ENCODE results near the gene CCDC172. TPM values are rescaled to one million over a fixed set of nuclear protein-coding genes. Genes with fewer than 3 reads are reported as not detected.

Gene CCDC172
- total RNA-seq (not detected), polyA plus RNA-seq (not detected)
- long read RNA-seq, donor 1 = 0 reads
- long read RNA-seq, donor 2, partial matches to known transcripts = 0 of 2 reads
- long read RNA-seq, donor 2, other reads (novel, unspliced or antisense) = 0 of 2 reads
- long read RNA-seq, donor 3 = 0 reads

DNA sequence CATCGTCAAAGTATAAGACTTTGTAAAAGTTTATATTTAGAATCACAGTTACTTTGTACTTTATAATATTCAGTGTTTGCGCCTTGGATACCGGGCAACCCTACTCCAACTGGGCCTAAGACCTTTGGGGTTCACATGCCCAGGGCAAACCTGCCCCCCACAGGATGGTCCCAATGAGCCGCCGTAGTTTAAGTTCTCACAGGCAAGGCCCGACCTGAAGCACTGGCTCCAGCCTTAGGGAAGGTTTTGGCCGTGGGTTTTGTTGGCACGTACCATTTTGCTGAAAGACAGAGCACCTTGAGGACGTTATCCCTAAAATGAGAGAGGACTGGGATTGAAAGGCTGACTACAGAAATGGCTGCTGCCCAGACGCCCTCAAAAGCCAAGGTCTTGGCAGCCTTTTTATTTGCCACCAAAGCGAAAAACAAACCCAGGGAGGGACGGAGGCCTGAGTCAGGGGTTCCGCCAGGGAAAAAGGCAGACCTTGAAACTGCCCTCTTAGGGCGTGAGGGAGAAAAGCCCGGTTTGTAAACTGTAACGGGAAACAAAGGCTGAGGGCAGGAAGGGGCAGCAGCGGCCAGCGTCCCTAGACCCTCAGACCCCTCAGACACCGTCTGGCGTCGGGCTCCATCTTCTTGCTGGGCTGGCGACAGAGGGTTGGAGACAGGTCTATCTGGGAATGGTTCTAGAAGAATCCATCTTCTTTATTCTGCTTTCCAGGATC, at the start of gene CCDC172:
Gene CCDC172, plus strand, starts transcription at position 222 of the 724 bp plus-strand sequence. CDS start 564 bp downstream, outside the sequence.
- Histone ChIP-seq H3K27me3 (no peaks in the 10 kb centered on the region), H3K27ac (no peak within 1 kb of the TSS), H3K9me3 (no peaks in the 10 kb centered on the region), H3K4me1 (ENCODE audit: insufficient read depth) (no peaks in the 10 kb centered on the region), H3K36me3 (no peaks in the 10 kb centered on the region), H3K4me3 (no peak within 1 kb of the TSS)
- 73 to 81% (median 77%) methylated on average over 22 of the region's 22 CpGs for WGBS, 3 donors
- intact Hi-C loops (cut with DNase I) = no loop called here
- DNase-seq = no peak
- TF ChIP-seq EP300 (IDR thresholded peaks at IDR 0.05) (no peak), POLR2A (IDR thresholded peaks at IDR 0.05) (no peak), CTCF (IDR thresholded peaks at IDR 0.05) (no peak)

DNA sequence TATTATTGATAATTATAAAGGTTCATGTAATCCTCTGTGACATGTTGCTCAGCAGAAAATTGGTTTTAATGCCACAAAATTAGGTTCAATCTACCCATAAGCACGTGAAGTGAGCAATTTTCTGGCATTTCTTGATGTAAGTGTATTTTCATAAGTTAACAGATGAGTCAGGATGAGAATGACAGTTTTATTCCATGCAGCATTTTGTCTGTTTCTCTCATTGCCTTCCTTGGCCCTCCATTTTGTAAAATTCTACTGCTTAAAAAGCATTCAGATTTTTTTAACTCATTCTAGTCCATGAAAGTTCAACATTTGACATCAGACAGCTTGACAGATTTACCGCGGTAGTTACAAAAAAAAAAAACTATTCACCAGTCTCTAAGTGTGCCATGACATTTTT, 47.3 kb upstream of the CCDC172 start:
- Histone ChIP-seq H3K4me1 (ENCODE audit: insufficient read depth) (peaks cover 4% of the 10 kb centered on the region), H3K36me3 (no peaks in the 10 kb centered on the region), H3K4me3 (no peak overlapping the region), H3K27ac (no peak overlapping the region), H3K27me3 (no peaks in the 10 kb centered on the region), H3K9me3 (no peaks in the 10 kb centered on the region)
- TF ChIP-seq POLR2A (IDR thresholded peaks at IDR 0.05) = no peak
- no peak for TF ChIP-seq CTCF (IDR thresholded peaks at IDR 0.05)
- TF ChIP-seq EP300 (IDR thresholded peaks at IDR 0.05) = no peak
- intact Hi-C loops (cut with DNase I) = no loop called here
- DNase-seq = no peak
- 94 to 96% (median 94%) methylated on average over 3 of the region's 3 CpGs for WGBS, 3 donors

GRCh38 chr10:116278846-116279245, 45.4 kb upstream of the CCDC172 start:
- no peak for DNase-seq
- peaks cover 3% of the 10 kb centered on the region for H3K4me1 ChIP-seq (ENCODE audit: insufficient read depth)
- no peaks in the 10 kb centered on the region for H3K36me3 ChIP-seq
- H3K27me3 ChIP-seq = no peaks in the 10 kb centered on the region
- intact Hi-C loops (cut with DNase I) = no loop called here
- no peak overlapping the region for H3K4me3 ChIP-seq
- TF ChIP-seq EP300 (IDR thresholded peaks at IDR 0.05) (no peak), CTCF (IDR thresholded peaks at IDR 0.05) (no peak), POLR2A (IDR thresholded peaks at IDR 0.05) (no peak)
- no peak overlapping the region for H3K27ac ChIP-seq
- WGBS, 3 donors = 31 to 42% (median 31%) methylated on average over 6 of the region's 6 CpGs
- no peaks in the 10 kb centered on the region for H3K9me3 ChIP-seq

GRCh38 chr10:116281775-116282174, 42.5 kb upstream of the CCDC172 start:
- no peaks in the 10 kb centered on the region for H3K9me3 ChIP-seq
- no peaks in the 10 kb centered on the region for H3K27me3 ChIP-seq
- TF ChIP-seq POLR2A (IDR thresholded peaks at IDR 0.05) (no peak), CTCF (IDR thresholded peaks at IDR 0.05) (no peak), EP300 (IDR thresholded peaks at IDR 0.05) (no peak)
- H3K27ac ChIP-seq = no peak overlapping the region
- H3K4me3 ChIP-seq = no peak overlapping the region
- WGBS, 3 donors = 76 to 83% (median 76%) methylated on average over 3 of the region's 3 CpGs
- H3K4me1 ChIP-seq (ENCODE audit: insufficient read depth) = no peaks in the 10 kb centered on the region
- H3K36me3 ChIP-seq = no peaks in the 10 kb centered on the region
- no peak for DNase-seq
- intact Hi-C loops (cut with DNase I) = no loop called here

Measured in ovary (tissue), 10 donors.